ENCODE results near the gene SORCS3.

SORCS3 gene

GRCh38 chr10:104981995-104982394 is 340.9 kb downstream of the SORCS3 start:
- TF ChIP-seq EZH2phosphoT487 (IDR thresholded peaks at IDR 0.05; ENCODE audit: borderline replicate concordance, low read length), result no peak
- no peak for TF ChIP-seq CTCF (IDR thresholded peaks at IDR 0.05; ENCODE audit: low read depth, low read length, poor library complexity, severe bottlenecking)
- Histone ChIP-seq H3K4me2 (ENCODE audit: low read length) (no peak overlapping the region), H3K4me1 (ENCODE audit: control insufficient read depth, low read length) (no peaks in the 10 kb centered on the region), H4K20me1 (ENCODE audit: control insufficient read depth, insufficient read depth, low read depth, low read length) (no peaks in the 10 kb centered on the region), H3K27ac (ENCODE audit: low read depth, low read length) (no peak overlapping the region), H3K9me2 (replicated peaks; ENCODE audit: control insufficient read depth, low read length) (no peaks in the 10 kb centered on the region), H3F3A (ENCODE audit: control insufficient read depth, insufficient read depth) (no peaks in the 10 kb centered on the region), H3K79me2 (ENCODE audit: control insufficient read depth, low read length) (no peaks in the 10 kb centered on the region), H3K27me3 (ENCODE audit: control insufficient read depth, low read length) (no peaks in the 10 kb centered on the region), H3K9me3 (ENCODE audit: control insufficient read depth, insufficient read depth, low read length) (no peaks in the 10 kb centered on the region), H3K36me3 (ENCODE audit: control insufficient read depth, low read length) (no peaks in the 10 kb centered on the region), H3K4me3 (ENCODE audit: low read length) (no peak overlapping the region)

DNA sequence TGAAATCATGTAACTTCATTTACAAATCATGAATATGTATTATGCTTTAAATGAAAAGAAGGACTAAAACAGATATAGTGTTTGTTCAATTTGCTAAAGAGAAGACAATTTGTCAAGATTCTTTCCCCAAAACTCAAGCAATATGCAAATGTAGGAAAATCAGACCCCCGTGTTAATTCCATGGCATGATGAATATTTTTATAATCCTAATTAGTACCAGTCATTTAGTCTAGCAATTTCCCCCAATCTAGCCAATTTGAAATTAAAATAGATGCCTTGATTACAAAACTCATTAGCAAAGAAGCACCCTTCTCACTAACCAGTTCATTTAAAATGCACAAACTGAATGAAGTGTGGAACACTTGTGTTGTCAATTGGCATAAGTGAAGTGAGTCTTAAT is 347.6 kb downstream of the SORCS3 start:
- H3K4me2 ChIP-seq (ENCODE audit: low read length), result no peak overlapping the region
- TF ChIP-seq CTCF (IDR thresholded peaks at IDR 0.05; ENCODE audit: low read depth, low read length, poor library complexity, severe bottlenecking) (no peak), EZH2phosphoT487 (IDR thresholded peaks at IDR 0.05; ENCODE audit: borderline replicate concordance, low read length) (no peak)
- no peaks in the 10 kb centered on the region for H3K9me2 ChIP-seq (replicated peaks; ENCODE audit: control insufficient read depth, low read length)
- no peaks in the 10 kb centered on the region for H4K20me1 ChIP-seq (ENCODE audit: control insufficient read depth, insufficient read depth, low read depth, low read length)
- H3K27me3 ChIP-seq (ENCODE audit: control insufficient read depth, low read length), result no peaks in the 10 kb centered on the region
- H3K9me3 ChIP-seq (ENCODE audit: control insufficient read depth, insufficient read depth, low read length), result no peaks in the 10 kb centered on the region
- H3K4me1 ChIP-seq (ENCODE audit: control insufficient read depth, low read length), result no peaks in the 10 kb centered on the region
- no peaks in the 10 kb centered on the region for H3K79me2 ChIP-seq (ENCODE audit: control insufficient read depth, low read length)
- H3K27ac ChIP-seq (ENCODE audit: low read depth, low read length), result no peak overlapping the region
- H3K4me3 ChIP-seq (ENCODE audit: low read length), result no peak overlapping the region
- H3K36me3 ChIP-seq (ENCODE audit: control insufficient read depth, low read length), result no peaks in the 10 kb centered on the region
- H3F3A ChIP-seq (ENCODE audit: control insufficient read depth, insufficient read depth), result no peaks in the 10 kb centered on the region

- H3K4me1 ChIP-seq (ENCODE audit: control insufficient read depth, low read length), result no peaks in the 10 kb centered on the region
- TF ChIP-seq EZH2phosphoT487 (IDR thresholded peaks at IDR 0.05; ENCODE audit: borderline replicate concordance, low read length) (no peak), CTCF (IDR thresholded peaks at IDR 0.05; ENCODE audit: low read depth, low read length, poor library complexity, severe bottlenecking) (no peak)
- no peaks in the 10 kb centered on the region for H4K20me1 ChIP-seq (ENCODE audit: control insufficient read depth, insufficient read depth, low read depth, low read length)
- H3K79me2 ChIP-seq (ENCODE audit: control insufficient read depth, low read length), result no peaks in the 10 kb centered on the region
- no peaks in the 10 kb centered on the region for H3K9me2 ChIP-seq (replicated peaks; ENCODE audit: control insufficient read depth, low read length)
- H3K27me3 ChIP-seq (ENCODE audit: control insufficient read depth, low read length), result no peaks in the 10 kb centered on the region
- no peaks in the 10 kb centered on the region for H3K36me3 ChIP-seq (ENCODE audit: control insufficient read depth, low read length)
- no peak overlapping the region for H3K4me2 ChIP-seq (ENCODE audit: low read length)
- H3F3A ChIP-seq (ENCODE audit: control insufficient read depth, insufficient read depth), result no peaks in the 10 kb centered on the region
- no peak overlapping the region for H3K4me3 ChIP-seq (ENCODE audit: low read length)
- H3K9me3 ChIP-seq (ENCODE audit: control insufficient read depth, insufficient read depth, low read length), result no peaks in the 10 kb centered on the region
- H3K27ac ChIP-seq (ENCODE audit: low read depth, low read length), result no peak overlapping the region
Observed at GRCh38 chr10:104989880-104990279, 348.8 kb downstream of the SORCS3 start.

- no peak overlapping the region for H3K4me2 ChIP-seq (ENCODE audit: low read length)
Observed at GRCh38 chr10:104993085-104993484, 352.0 kb downstream of the SORCS3 start.

More at GRCh38 chr10:104993085-104993484, 352.0 kb downstream of the SORCS3 start:
- no peaks in the 10 kb centered on the region for H4K20me1 ChIP-seq (ENCODE audit: control insufficient read depth, insufficient read depth, low read depth, low read length)
- no peaks in the 10 kb centered on the region for H3K79me2 ChIP-seq (ENCODE audit: control insufficient read depth, low read length)
- no peaks in the 10 kb centered on the region for H3F3A ChIP-seq (ENCODE audit: control insufficient read depth, insufficient read depth)
- no peaks in the 10 kb centered on the region for H3K4me1 ChIP-seq (ENCODE audit: control insufficient read depth, low read length)
- H3K4me3 ChIP-seq (ENCODE audit: low read length), result no peak overlapping the region
- no peaks in the 10 kb centered on the region for H3K9me2 ChIP-seq (replicated peaks; ENCODE audit: control insufficient read depth, low read length)
- no peaks in the 10 kb centered on the region for H3K9me3 ChIP-seq (ENCODE audit: control insufficient read depth, insufficient read depth, low read length)
- no peaks in the 10 kb centered on the region for H3K27me3 ChIP-seq (ENCODE audit: control insufficient read depth, low read length)
- no peak overlapping the region for H3K27ac ChIP-seq (ENCODE audit: low read depth, low read length)
- no peak for TF ChIP-seq CTCF (IDR thresholded peaks at IDR 0.05; ENCODE audit: low read depth, low read length, poor library complexity, severe bottlenecking)
- TF ChIP-seq EZH2phosphoT487 (IDR thresholded peaks at IDR 0.05; ENCODE audit: borderline replicate concordance, low read length), result no peak
- no peaks in the 10 kb centered on the region for H3K36me3 ChIP-seq (ENCODE audit: control insufficient read depth, low read length)
